Coronary artery (tissue), 2 donors: ENCODE measurements around the gene AUH.

ENCODE experiments used
- DNase-seq: peaks from one replicate; pipeline ENCODE4 v3.0.0-alpha.2; 2017; ENCODE audit warnings: low spot score
- H3K27ac ChIP-seq, 2 donors: fragments of 200-600 bp; sonication (generic); one replicate each; pipeline ENCODE4 v1.5.1; 2016 to 2019
- H3K4me3 ChIP-seq: fragments of 200-600 bp; sonication (generic); 2 replicates; pipeline ENCODE4 v1.5.1; 2016; ENCODE audit warnings: mild to moderate bottlenecking, moderate library complexity
- CTCF ChIP-seq: fragments of 200-600 bp; sonication (generic); IDR thresholded peaks from one replicate; pipeline ENCODE4 v1.5.1; 2019; ENCODE audit warnings: antibody characterized with exemption

Gene AUH

DNA sequence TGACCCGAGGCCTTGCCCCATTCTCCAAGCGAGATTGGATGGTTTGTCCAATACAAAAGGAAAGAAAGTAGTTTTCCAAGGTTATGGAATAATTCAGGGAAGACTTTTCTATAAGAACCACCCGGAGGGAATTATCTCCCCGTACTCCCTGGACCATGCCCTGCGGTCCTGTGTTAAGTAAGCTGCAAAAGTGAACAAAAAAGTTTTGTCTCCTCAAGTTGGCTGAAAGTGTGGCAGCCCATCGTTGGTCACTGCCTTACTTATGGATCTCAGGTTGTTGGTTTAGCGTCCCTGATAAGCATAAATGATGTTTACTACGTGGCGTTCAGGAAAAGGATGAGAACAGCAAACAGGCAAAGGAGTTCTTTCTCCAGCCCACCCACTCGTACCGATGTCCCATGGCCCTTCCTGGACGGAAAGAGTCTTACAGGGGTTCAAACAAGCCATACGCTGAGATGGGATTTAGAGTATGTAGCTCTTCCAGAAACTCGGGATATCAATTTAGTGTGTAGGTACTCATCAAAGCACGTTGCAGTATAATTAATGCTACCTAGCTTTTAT is 413 bp upstream of the AUH start:
- Histone ChIP-seq H3K4me3 (peak overlapping the region; percentile 94), H3K27ac (peak overlapping the region; percentile 87 to 89)
- no peak for TF ChIP-seq CTCF
- no peak for DNase-seq

GRCh38 chr9:91360551-91361290 is 997 bp downstream of the AUH start:
- peak overlapping the region; percentile 87 to 89 for H3K27ac ChIP-seq
- H3K4me3 ChIP-seq: peak overlapping the region; percentile 94
- no peak for DNase-seq
- TF ChIP-seq CTCF: no peak

DNA sequence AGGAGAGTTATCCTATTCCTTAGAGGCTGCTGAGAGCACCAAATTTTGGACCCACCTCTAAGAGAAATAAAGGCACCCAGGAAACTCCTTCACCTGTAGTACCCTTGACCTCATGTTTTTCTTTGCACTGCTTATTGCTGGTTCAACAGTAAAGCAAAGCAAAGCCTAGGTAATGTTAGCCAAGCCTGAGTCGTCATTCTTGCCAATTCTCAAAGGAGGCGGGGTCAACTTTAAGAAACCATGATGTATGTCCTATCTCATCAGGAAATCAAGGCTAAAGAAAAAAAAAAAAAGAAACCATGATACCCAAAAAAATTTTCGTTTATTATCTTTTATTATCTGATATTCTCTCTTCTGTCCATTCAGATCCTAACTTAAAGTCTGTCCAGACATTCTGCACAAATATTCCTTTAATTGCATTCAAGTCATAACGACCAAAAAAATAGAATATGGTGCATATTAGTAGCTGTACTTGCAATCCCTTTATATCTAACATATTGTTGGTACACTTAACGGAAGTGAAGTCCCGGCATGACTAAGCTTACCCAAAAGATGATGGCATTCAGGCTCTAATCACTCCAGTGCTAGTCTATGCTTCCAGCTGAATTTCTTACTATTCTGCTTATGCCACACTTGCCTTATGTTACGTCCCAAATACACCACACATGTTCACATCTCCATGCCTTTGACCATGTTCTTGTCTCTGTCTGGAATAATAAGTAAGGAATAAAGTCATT is 1.8 kb downstream of the AUH start:
- Histone ChIP-seq H3K4me3 (peak overlapping the region; percentile 94), H3K27ac (no peak overlapping the region)
- no peak for TF ChIP-seq CTCF
- no peak for DNase-seq

GRCh38 chr9:91359083-91359482 is 2.6 kb downstream of the AUH start:
- no peak for DNase-seq
- Histone ChIP-seq H3K4me3 (no peak overlapping the region), H3K27ac (no peak overlapping the region)
- TF ChIP-seq CTCF: no peak

DNA sequence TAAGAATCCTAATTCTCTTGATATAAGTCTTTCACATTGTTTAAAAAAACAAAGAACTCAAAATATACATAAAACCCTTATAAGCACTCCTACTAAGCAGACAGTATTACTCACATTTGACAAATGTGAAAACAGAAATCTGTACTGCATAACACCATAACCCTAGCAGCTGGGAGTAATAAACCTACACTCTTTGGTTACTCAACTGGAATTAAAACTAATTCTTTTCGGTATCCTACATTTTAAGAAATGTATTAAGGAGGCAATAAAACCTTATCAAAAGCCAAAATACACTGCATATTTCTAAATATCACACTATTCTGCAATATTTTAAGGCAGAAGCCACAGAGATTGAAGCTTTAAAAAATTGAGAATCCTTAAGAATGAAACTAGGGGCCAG is 6.8 kb downstream of the AUH start:
- no peak for DNase-seq
- no peak for TF ChIP-seq CTCF
- Histone ChIP-seq H3K27ac (no peak overlapping the region), H3K4me3 (no peak overlapping the region)

DNA sequence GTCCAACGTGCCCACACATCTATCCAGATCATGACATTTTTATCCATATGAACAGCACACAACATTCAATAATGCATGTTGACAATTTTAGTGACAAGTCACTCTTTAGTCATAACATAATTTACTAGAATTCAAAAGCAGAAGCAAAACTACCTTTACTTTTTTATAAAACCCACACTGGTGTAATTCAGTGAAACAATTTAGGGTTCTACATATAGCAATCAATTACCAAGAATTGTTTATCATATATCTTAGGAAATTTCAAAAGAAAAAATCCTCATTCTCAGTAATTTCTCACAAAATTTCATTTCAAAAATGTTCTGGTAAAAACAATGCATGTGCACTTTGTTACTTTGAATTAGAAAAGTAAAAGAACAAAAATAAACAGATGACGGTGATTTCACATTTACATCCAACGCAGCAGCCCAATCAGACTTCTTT is 12.6 kb downstream of the AUH start:
- no peak overlapping the region for H3K4me3 ChIP-seq
- TF ChIP-seq CTCF: no peak

More for the DNA sequence above, 12.6 kb downstream of the AUH start:
- no peak for DNase-seq
- no peak overlapping the region for H3K27ac ChIP-seq
